MM.1S (cell line): ENCODE data around the gene ASCL2.

ENCODE experiments used
- EZH2 ChIP-seq: fragments of 300-600 bp; sonication (generic); optimal IDR thresholded peaks from 2 replicates; pipeline ENCODE3; 2017; ENCODE audit warnings: low read depth, mild to moderate bottlenecking, antibody characterized with exemption, low read length, mixed read lengths
- TF ChIP-seq, protein P1 (sequence below): fragments of 300-600 bp; sonication (generic); IDR thresholded peaks from 2 replicates; pipeline ENCODE4 v1.5.1; 2016; ENCODE audit warnings: antibody characterized with exemption, low read length, mixed read lengths

DNA sequence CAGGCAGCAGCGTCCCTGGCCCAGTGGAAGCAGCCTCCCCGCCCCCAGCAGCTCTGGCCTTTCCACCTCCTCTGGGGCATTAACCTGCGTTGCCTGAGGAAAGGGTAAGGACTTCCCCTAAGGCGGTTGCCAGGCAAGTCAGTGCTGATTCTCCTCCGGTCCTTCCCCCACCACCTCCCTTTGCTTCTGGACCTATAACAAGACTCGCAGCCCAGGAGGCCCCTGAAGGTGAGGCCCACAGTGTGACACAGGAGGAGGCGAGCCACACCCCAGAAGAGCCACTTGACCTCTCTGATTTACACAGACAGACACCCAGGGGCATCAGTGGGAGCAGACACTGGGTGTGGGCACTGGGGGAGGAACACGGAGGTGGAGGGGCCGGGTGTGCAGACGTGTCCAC, 35.4 kb downstream of the ASCL2 start:
- TF ChIP-seq EZH2, result no peak
- TF ChIP-seq, protein P1, sequence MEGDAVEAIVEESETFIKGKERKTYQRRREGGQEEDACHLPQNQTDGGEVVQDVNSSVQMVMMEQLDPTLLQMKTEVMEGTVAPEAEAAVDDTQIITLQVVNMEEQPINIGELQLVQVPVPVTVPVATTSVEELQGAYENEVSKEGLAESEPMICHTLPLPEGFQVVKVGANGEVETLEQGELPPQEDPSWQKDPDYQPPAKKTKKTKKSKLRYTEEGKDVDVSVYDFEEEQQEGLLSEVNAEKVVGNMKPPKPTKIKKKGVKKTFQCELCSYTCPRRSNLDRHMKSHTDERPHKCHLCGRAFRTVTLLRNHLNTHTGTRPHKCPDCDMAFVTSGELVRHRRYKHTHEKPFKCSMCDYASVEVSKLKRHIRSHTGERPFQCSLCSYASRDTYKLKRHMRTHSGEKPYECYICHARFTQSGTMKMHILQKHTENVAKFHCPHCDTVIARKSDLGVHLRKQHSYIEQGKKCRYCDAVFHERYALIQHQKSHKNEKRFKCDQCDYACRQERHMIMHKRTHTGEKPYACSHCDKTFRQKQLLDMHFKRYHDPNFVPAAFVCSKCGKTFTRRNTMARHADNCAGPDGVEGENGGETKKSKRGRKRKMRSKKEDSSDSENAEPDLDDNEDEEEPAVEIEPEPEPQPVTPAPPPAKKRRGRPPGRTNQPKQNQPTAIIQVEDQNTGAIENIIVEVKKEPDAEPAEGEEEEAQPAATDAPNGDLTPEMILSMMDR, result no peak
